Mucosa of descending colon (tissue), 3 donors: Measurements from ENCODE around the gene BLZF1. TPM values are rescaled to one million over a fixed set of nuclear protein-coding genes. Genes with fewer than 3 reads are reported as not detected.

ENCODE experiments used
- ATAC-seq: fragments of 200-7000 bp; cut with Tn5 transposase; one replicate; pipeline ENCODE4 v1.9.1; 2020; ENCODE audit warnings: mild to moderate bottlenecking, moderate library complexity
- DNase-seq, 3 donors: peaks; one replicate each; pipeline ENCODE4 v3.0.0-alpha.2; 2020
- H3K36me3 ChIP-seq: fragments of 200-600 bp; one replicate; pipeline ENCODE4 v1.8.0; 2021; ENCODE audit warnings: low read depth, mild to moderate bottlenecking
- H3K4me1 ChIP-seq: fragments of 200-600 bp; one replicate; pipeline ENCODE4 v1.8.0; 2021; ENCODE audit warnings: low read depth, mild to moderate bottlenecking
- H3K4me3 ChIP-seq: fragments of 200-600 bp; one replicate; pipeline ENCODE4 v1.8.0; 2021; ENCODE audit warnings: mild to moderate bottlenecking
- H3K9me3 ChIP-seq: fragments of 200-600 bp; one replicate; pipeline ENCODE4 v1.8.0; 2021; ENCODE audit warnings: mild to moderate bottlenecking
- intact Hi-C, 2 donors: fragments of 100-400 bp; cut with DNase I in 1 of 2; cut with micrococcal nuclease in 1 of 2; formaldehyde crosslinking; loops; one replicate each; pipeline versions ENCODE4 v1.11.0 to v1.11.1; 2022; cut with DNase I, micrococcal nuclease
- total RNA-seq, 3 donors: library from RNA; stranded (reverse); fragmentation: NEBNext Ultra II Directional in 2 of 3; extraction: Animal tissue kit (Norgen Biotek cat#: 25700) in 2 of 3; gene quantifications; one replicate each; pipeline versions ENCODE4 v1.2.1 to v1.2.4, GENCODE V29; 2021 to 2023
- TF ChIP-seq, protein P1 (sequence below): fragments of 200-600 bp; IDR thresholded peaks from one replicate; pipeline ENCODE4 v1.8.0; 2022; ENCODE audit warnings: antibody characterized with exemption, mild to moderate bottlenecking
- donor health status: DM: no; HTN: no; CAD: no; lungs with moderate emphysema.
- donor health status: DM: no; HTN: no; CAD: no.
- donor health status: DM: no; HTN: yes; CAD: no.

The BLZF1 gene
- total RNA-seq, 3 donors from 2014 or later = 23.5 to 35.9 (median 30.8) TPM

DNA sequence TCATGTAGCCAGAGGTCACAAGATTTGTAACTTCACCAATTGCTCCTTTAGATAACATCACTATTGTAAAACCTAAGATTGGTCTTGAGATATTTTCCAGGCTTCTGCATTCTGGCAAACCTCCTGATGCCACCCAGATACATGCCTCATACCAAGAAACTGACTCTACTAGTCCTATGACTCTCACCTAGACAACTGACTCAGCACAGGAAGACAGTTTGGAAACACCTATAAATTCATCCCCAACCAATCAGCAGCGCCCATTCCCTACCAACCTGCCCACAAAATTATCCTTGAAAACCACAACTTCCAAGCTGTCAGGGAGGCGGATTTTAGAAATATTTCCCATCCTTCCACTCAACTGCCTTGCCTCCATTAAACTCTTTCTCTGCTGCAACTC, 3.0 kb upstream of the BLZF1 start:
- Histone ChIP-seq H3K9me3 (peaks cover 3% of the 10 kb centered on the region), H3K4me3 (no peak overlapping the region), H3K36me3 (no peaks in the 10 kb centered on the region), H3K4me1 (peaks cover 14% of the 10 kb centered on the region)
- intact Hi-C loops = no loop called here
- no peak for DNase-seq
- TF ChIP-seq, protein P1, sequence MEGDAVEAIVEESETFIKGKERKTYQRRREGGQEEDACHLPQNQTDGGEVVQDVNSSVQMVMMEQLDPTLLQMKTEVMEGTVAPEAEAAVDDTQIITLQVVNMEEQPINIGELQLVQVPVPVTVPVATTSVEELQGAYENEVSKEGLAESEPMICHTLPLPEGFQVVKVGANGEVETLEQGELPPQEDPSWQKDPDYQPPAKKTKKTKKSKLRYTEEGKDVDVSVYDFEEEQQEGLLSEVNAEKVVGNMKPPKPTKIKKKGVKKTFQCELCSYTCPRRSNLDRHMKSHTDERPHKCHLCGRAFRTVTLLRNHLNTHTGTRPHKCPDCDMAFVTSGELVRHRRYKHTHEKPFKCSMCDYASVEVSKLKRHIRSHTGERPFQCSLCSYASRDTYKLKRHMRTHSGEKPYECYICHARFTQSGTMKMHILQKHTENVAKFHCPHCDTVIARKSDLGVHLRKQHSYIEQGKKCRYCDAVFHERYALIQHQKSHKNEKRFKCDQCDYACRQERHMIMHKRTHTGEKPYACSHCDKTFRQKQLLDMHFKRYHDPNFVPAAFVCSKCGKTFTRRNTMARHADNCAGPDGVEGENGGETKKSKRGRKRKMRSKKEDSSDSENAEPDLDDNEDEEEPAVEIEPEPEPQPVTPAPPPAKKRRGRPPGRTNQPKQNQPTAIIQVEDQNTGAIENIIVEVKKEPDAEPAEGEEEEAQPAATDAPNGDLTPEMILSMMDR = no peak
- no peak for ATAC-seq

DNA sequence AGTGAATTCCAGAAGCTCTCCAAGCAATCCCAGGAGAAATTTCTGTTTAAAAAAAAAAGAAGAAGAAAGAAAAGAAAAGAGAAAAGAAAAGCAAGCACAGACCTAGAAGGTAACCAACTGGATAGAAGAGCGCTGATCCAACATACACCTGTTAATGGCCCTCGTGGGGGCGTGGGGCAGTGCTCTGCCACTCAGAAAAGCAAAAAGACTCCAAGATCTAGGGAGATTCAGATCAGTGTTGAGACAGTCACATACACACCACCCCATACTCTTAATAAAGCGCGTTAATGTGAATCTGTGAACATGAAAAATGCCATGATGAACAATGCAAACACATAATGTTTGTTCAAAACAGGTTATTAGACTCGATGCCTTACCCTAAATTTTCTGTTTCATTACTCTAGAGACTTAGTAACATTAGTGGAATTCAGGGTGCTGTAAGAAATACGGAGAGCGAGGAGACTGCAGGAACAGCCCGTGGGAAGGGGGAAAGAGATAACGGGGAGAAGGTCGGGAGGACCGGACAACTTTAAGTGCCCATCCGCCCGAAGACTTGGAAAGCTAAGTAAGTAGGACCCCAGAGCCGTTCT, 804 bp upstream of the BLZF1 start:
- Histone ChIP-seq H3K4me1 (peaks cover 14% of the 10 kb centered on the region), H3K9me3 (peaks cover 3% of the 10 kb centered on the region), H3K36me3 (no peaks in the 10 kb centered on the region), H3K4me3 (peak overlapping the region; percentile 33)
- no peak for ATAC-seq
- TF ChIP-seq, protein P1 = no peak
- intact Hi-C loops = no loop called here
- DNase-seq = peak in 1 of 3 donors; percentile 24

DNA sequence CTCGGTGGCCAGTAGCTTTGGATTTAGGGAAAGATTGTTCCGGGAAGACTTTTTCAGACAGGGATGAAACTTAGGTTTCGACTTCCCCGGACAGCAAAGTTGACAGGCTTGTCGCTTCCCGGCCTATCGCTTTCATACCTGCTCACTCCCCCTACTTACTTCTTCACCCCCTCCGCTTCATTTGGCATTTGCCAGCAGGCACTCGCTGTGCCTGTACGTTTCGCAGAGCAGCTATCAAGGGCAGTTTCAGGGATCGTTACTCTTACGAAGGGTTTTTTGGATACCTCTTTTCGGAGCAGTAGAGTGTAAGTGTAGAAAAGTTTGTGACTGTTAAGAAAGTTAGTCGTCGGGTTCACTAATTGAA, 393 bp downstream of the BLZF1 start:
- ATAC-seq (peak; percentile 21), DNase-seq (peak; percentile 24 to 48 (median 39))
- TF ChIP-seq, protein P1 = no peak
- peaks cover 14% of the 10 kb centered on the region for H3K4me1 ChIP-seq
- H3K9me3 ChIP-seq = peaks cover 3% of the 10 kb centered on the region
- no peaks in the 10 kb centered on the region for H3K36me3 ChIP-seq
- peak overlapping the region; percentile 33 for H3K4me3 ChIP-seq
- intact Hi-C loops = no loop called here

DNA sequence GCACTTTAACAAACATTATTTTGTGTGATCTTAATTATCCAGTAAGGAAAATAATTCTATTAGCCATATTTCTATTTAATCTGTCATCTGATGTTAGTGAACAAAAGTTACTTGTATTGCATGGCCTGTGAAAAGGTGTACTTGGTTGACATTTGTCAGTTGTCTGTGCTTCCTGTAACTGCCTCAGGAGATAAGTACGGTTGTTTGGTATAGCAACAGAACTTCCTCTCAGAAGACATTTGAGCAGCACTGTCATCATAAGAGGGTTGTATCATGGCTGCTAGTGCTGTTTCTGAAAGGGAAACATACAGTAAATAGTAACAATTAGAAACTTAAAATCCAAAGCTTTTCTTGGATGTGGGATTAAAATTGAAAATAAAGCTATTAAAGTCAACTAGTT, 3.4 kb downstream of the BLZF1 start:
- intact Hi-C loops = no loop called here

DNA sequence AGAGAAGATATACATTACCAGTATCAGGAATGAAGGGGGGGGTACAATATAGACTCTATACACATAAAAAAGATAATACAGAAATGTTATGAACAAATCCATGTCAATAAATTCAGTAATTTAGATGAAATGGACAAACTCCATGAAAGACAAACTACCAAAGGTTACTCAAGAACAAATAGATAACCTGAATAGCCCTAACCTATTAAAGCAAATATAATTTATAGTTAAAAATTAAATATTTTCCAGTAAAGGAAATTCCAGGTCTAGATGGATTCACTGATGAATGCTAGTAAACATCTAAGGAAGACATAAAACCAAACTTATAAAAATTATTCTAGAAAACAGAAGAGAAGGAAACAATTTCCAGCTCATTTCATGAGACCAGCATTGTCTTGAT, 13.2 kb downstream of the BLZF1 start:
- H3K9me3 ChIP-seq = no peaks in the 10 kb centered on the region
- TF ChIP-seq, protein P1 = no peak
- DNase-seq = no peak
- intact Hi-C loops = loop anchor here in 1 of 2 donors (10.0 kb wide), 1 partner anchor 174 kb away; no protein-coding TSS in a partner anchor
- H3K4me1 ChIP-seq = no peaks in the 10 kb centered on the region
- H3K4me3 ChIP-seq = no peak overlapping the region
- ATAC-seq = no peak
- H3K36me3 ChIP-seq = no peaks in the 10 kb centered on the region

More for the DNA sequence above, 3.4 kb downstream of the BLZF1 start:
- Histone ChIP-seq H3K4me3 (no peak overlapping the region), H3K36me3 (no peaks in the 10 kb centered on the region), H3K4me1 (peaks cover 14% of the 10 kb centered on the region), H3K9me3 (no peaks in the 10 kb centered on the region)
- ATAC-seq = no peak
- no peak for DNase-seq
- TF ChIP-seq, protein P1 = no peak
